Neural progenitor cell (in vitro differentiated cells): ENCODE results near the gene PRPH. TPM values are rescaled to one million over a fixed set of nuclear protein-coding genes. Genes with fewer than 3 reads are reported as not detected.

ENCODE experiments used
- DNase-seq: peaks from one replicate; pipeline ENCODE4 v3.0.0-alpha.2; 2016; ENCODE audit warnings: low spot score
- H2AFZ ChIP-seq: fragments of 200-600 bp; sonication (generic); replicated peaks from 2 replicates; pipeline ENCODE4 v1.6.1; 2016; ENCODE audit warnings: antibody characterized with exemption
- H3F3A ChIP-seq: fragments of 200-600 bp; sonication (generic); 2 replicates; pipeline ENCODE4 v1.6.1; 2016; ENCODE audit warnings: antibody characterized with exemption, low read depth
- H3K27ac ChIP-seq: fragments of 200-600 bp; sonication (generic); 2 replicates; pipeline ENCODE4 v1.5.1; 2016; ENCODE audit warnings: mild to moderate bottlenecking
- H3K27me3 ChIP-seq: fragments of 200-600 bp; sonication (generic); 2 replicates; pipeline ENCODE4 v1.6.1; 2016; ENCODE audit warnings: mild to moderate bottlenecking, moderate library complexity
- H3K36me3 ChIP-seq: fragments of 200-600 bp; sonication (generic); 2 replicates; pipeline ENCODE4 v1.5.1; 2016
- H3K4me1 ChIP-seq: fragments of 200-600 bp; sonication (generic); 2 replicates; pipeline ENCODE4 v1.6.1; 2016; ENCODE audit warnings: mixed run types
- H3K4me2 ChIP-seq: fragments of 200-600 bp; sonication (generic); 2 replicates; pipeline ENCODE4 v1.6.1; 2016
- H3K4me3 ChIP-seq: fragments of 200-600 bp; sonication (generic); 2 replicates; pipeline ENCODE4 v1.5.1; 2016
- H3K79me2 ChIP-seq: fragments of 200-600 bp; sonication (generic); 2 replicates; pipeline ENCODE4 v1.6.1; 2016; ENCODE audit warnings: low read depth
- H3K9ac ChIP-seq: fragments of 200-600 bp; sonication (generic); 2 replicates; pipeline ENCODE4 v1.6.1; 2016
- H3K9me3 ChIP-seq: fragments of 200-600 bp; sonication (generic); 2 replicates; pipeline ENCODE4 v1.5.1; 2016; ENCODE audit warnings: low read depth
- H4K20me1 ChIP-seq: fragments of 200-600 bp; sonication (generic); 2 replicates; pipeline ENCODE4 v1.6.1; 2016; ENCODE audit warnings: low read depth
- H3K27ac Mint-ChIP-seq: 3 replicates; pipeline ENCODE4 v1.8.0; 2021; ENCODE audit warnings: mixed read lengths
- H3K27me3 Mint-ChIP-seq: 2 replicates; pipeline ENCODE4 v1.8.0; 2022; ENCODE audit warnings: low read depth, mild to moderate bottlenecking, inconsistent platforms, moderate library complexity, mixed read lengths; ENCODE audit not compliant: insufficient read depth
- H3K36me3 Mint-ChIP-seq: 3 replicates; pipeline ENCODE4 v1.8.0; 2021; ENCODE audit warnings: mixed read lengths
- H3K4me1 Mint-ChIP-seq: 3 replicates; pipeline ENCODE4 v1.8.0; 2021; ENCODE audit warnings: mixed read lengths
- H3K4me3 Mint-ChIP-seq: 3 replicates; pipeline ENCODE4 v1.8.0; 2021; ENCODE audit warnings: mild to moderate bottlenecking, moderate library complexity, mixed read lengths
- H3K9me3 Mint-ChIP-seq: 3 replicates; pipeline ENCODE4 v1.8.0; 2020; ENCODE audit warnings: mixed read lengths
- EZH2 ChIP-seq: fragments of 200-600 bp; sonication (generic); IDR thresholded peaks from 2 replicates; pipeline ENCODE4 v1.6.1; 2017; ENCODE audit warnings: antibody characterized with exemption, mild to moderate bottlenecking, moderate library complexity
- EZH2phosphoT487 ChIP-seq: fragments of 200-600 bp; sonication (generic); IDR thresholded peaks from 2 replicates; pipeline ENCODE4 v1.6.1; 2017; ENCODE audit warnings: antibody characterized with exemption
- total RNA-seq: library from RNA; depleted of rRNA; stranded (reverse); fragments of >200 nt; gene quantifications from 2 replicates; pipeline ENCODE4 v1.2.3, GENCODE V29; 2015; ENCODE audit warnings: low replicate concordance
- TF ChIP-seq, protein P1 (sequence below): fragments of 200-600 bp; sonication (generic); IDR thresholded peaks from 2 replicates; pipeline ENCODE4 v1.5.1; 2017; ENCODE audit warnings: antibody characterized with exemption, mild to moderate bottlenecking

PRPH gene
- total RNA-seq, 1 donor from 2014 or later, result not detected

DNA sequence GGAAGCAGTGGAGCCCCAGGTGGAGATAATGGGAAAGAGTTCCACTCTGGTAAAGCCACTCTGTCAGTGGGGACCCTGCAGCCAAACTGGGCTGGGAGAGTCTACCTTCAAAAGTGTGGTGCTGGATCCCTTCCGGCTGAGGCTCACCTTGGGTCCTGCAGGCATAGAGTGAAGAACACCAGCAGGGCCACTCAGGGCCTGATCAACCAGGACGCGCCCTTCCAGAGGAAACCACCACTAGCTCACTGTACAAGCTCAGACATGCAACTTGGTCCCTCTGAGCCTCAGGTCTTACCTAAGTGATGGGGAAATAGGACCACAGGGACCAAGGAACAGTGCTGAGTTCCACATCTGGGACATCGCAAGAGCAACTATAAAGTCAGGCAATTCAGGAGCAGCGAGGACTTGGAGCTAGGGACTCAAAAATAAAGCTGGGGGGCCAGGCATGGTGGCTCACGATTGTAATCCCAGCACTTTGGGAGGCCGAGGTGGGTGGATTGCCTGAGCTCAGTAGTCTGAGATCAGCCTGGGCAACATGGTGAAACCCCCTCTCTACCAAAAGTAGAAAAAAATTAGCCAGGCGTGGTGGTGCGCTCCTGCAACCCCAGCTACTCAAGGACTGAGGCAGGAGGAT lies 5.9 kb upstream of the PRPH start:
- peaks cover 20% of the 10 kb centered on the region for H3K4me1 Mint-ChIP-seq
- Histone ChIP-seq H2AFZ (peak overlapping the region; percentile 3), H3K9ac (no peak overlapping the region), H3K4me3 (no peak overlapping the region), H4K20me1 (peaks cover 5% of the 10 kb centered on the region), H3K36me3 (no peaks in the 10 kb centered on the region), H3K4me1 (peaks cover 14% of the 10 kb centered on the region), H3K79me2 (no peaks in the 10 kb centered on the region), H3K27me3 (peaks cover 37% of the 10 kb centered on the region), H3K27ac (no peak overlapping the region), H3K4me2 (no peak overlapping the region), H3K9me3 (no peaks in the 10 kb centered on the region), H3F3A (peaks cover 28% of the 10 kb centered on the region)
- DNase-seq, result no peak
- peaks cover 2% of the 10 kb centered on the region for H3K9me3 Mint-ChIP-seq
- TF ChIP-seq, protein P1, sequence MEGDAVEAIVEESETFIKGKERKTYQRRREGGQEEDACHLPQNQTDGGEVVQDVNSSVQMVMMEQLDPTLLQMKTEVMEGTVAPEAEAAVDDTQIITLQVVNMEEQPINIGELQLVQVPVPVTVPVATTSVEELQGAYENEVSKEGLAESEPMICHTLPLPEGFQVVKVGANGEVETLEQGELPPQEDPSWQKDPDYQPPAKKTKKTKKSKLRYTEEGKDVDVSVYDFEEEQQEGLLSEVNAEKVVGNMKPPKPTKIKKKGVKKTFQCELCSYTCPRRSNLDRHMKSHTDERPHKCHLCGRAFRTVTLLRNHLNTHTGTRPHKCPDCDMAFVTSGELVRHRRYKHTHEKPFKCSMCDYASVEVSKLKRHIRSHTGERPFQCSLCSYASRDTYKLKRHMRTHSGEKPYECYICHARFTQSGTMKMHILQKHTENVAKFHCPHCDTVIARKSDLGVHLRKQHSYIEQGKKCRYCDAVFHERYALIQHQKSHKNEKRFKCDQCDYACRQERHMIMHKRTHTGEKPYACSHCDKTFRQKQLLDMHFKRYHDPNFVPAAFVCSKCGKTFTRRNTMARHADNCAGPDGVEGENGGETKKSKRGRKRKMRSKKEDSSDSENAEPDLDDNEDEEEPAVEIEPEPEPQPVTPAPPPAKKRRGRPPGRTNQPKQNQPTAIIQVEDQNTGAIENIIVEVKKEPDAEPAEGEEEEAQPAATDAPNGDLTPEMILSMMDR, result no peak
- no peak overlapping the region for H3K4me3 Mint-ChIP-seq
- peaks cover 9% of the 10 kb centered on the region for H3K27me3 Mint-ChIP-seq
- H3K36me3 Mint-ChIP-seq, result no peaks in the 10 kb centered on the region
- peak overlapping the region; percentile 43 for H3K27ac Mint-ChIP-seq

DNA sequence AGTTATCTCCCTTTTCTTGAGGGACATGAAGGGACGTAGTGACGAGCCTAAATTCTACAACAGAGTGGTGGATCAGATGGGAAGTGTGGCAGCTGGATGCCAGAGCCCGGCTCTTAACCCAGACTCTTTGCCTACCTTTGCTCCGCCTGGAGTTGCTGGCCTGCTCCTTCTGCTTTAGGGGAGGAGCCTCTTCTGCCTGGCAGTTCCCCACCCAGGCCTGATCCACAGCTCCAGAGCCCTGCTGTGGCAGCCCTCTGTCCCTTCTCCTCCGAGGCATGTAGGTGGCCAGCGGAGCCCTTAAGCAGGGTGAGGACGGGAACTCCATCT lies 2.3 kb upstream of the PRPH start:
- Histone ChIP-seq H3K27ac (no peak overlapping the region), H3K79me2 (no peaks in the 10 kb centered on the region), H3K36me3 (no peaks in the 10 kb centered on the region), H3K9ac (no peak overlapping the region), H3K9me3 (no peaks in the 10 kb centered on the region), H4K20me1 (peaks cover 33% of the 10 kb centered on the region), H3K4me3 (no peak overlapping the region), H3K4me1 (peaks cover 27% of the 10 kb centered on the region), H3F3A (peaks cover 46% of the 10 kb centered on the region), H3K4me2 (no peak overlapping the region), H3K27me3 (peaks cover 65% of the 10 kb centered on the region), H2AFZ (no peak overlapping the region)
- H3K36me3 Mint-ChIP-seq, result no peaks in the 10 kb centered on the region
- TF ChIP-seq, protein P1, result no peak
- no peak for TF ChIP-seq EZH2phosphoT487
- TF ChIP-seq EZH2, result no peak
- no peak overlapping the region for H3K4me3 Mint-ChIP-seq
- peaks cover 16% of the 10 kb centered on the region for H3K4me1 Mint-ChIP-seq
- H3K27me3 Mint-ChIP-seq, result peaks cover 35% of the 10 kb centered on the region
- DNase-seq, result no peak
- no peaks in the 10 kb centered on the region for H3K9me3 Mint-ChIP-seq
- H3K27ac Mint-ChIP-seq, result no peak overlapping the region

DNA sequence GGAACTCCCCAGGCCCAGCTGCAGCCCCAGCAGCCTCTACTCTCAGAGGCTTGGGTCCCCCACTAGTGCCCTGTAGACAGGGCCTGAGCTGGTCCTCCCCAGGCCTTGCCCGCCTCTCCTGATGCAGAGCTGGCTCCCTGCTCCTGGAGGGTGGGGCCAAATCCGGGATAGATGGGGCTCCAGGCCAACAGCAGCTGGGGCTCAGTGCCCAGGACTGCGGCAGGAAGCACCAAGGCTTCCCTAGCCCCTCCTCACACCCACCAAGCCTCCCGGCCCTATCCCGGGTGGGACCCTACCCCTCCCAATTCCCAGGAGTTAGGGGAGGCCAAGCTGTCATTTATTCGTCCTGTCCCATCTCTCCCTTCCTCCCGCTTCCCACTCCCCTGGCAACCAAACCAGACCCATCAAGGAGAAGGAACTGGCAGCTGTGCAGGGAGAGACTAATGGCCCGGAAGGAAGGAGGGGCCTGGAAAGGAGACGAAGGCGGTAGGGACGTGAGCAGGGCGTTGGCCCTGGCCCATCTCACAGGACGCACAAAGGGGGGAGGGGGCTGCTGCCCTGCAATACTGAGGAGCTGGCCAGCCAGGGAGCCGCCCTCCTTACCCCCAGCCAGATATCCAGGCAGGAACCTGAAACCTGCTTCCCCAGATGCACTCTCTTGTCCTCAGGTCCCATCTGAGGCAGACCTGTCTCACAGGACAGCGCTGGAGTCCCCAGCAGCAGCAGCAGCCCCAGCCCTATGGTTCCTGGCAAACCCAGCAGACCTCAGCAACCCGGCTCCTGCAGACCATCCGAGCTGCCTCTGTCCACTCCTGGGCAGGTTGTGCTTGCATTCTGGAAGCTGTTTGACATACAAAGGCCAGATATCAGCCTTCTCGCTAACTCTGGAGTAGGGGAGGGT lies 1.6 kb upstream of the PRPH start:
- no peak overlapping the region for H3K4me3 Mint-ChIP-seq
- Histone ChIP-seq H4K20me1 (peaks cover 37% of the 10 kb centered on the region), H3K4me3 (no peak overlapping the region), H3F3A (peaks cover 41% of the 10 kb centered on the region), H3K4me2 (peak overlapping the region; percentile 59), H3K27ac (no peak overlapping the region), H3K4me1 (peaks cover 27% of the 10 kb centered on the region), H3K27me3 (peaks cover 68% of the 10 kb centered on the region), H2AFZ (peak overlapping the region; percentile 73), H3K9me3 (no peaks in the 10 kb centered on the region), H3K79me2 (no peaks in the 10 kb centered on the region), H3K9ac (no peak overlapping the region), H3K36me3 (no peaks in the 10 kb centered on the region)
- H3K4me1 Mint-ChIP-seq, result peaks cover 15% of the 10 kb centered on the region
- no peak overlapping the region for H3K27ac Mint-ChIP-seq
- H3K36me3 Mint-ChIP-seq, result no peaks in the 10 kb centered on the region
- no peaks in the 10 kb centered on the region for H3K9me3 Mint-ChIP-seq
- TF ChIP-seq EZH2phosphoT487, result no peak
- TF ChIP-seq, protein P1, result no peak
- no peak for TF ChIP-seq EZH2
- H3K27me3 Mint-ChIP-seq, result peaks cover 41% of the 10 kb centered on the region
- DNase-seq, result peak; percentile 58
